Fibroblast of lung (primary cell): Measurements from ENCODE around the gene PRCD. TPM values are rescaled to one million over a fixed set of nuclear protein-coding genes. Genes with fewer than 3 reads are reported as not detected.

Experiments
- DNase-seq, 2 donors: peaks; one replicate each; pipeline versions ENCODE4 v3.0.0 to v3.0.0-alpha.2; 2010; ENCODE audit warnings: low read depth in 2 of 2
- H2AFZ ChIP-seq: 2 replicates; pipeline ENCODE4 v1.5.1; 2012; ENCODE audit warnings: low read length, control low read depth, inconsistent platforms
- H3K27ac ChIP-seq: 2 replicates; pipeline ENCODE4 v1.5.1; 2011; ENCODE audit warnings: low read length, control low read depth; ENCODE audit not compliant: insufficient read depth
- H3K27me3 ChIP-seq: 2 replicates; pipeline ENCODE4 v1.5.1; 2011; ENCODE audit warnings: mild to moderate bottlenecking, low read length; ENCODE audit not compliant: control insufficient read depth, insufficient read depth
- H3K36me3 ChIP-seq: 2 replicates; pipeline ENCODE4 v1.5.1; 2011; ENCODE audit warnings: low read length; ENCODE audit not compliant: control insufficient read depth, insufficient read depth
- H3K4me1 ChIP-seq: 2 replicates; pipeline ENCODE4 v1.5.1; 2011; ENCODE audit warnings: low read length; ENCODE audit not compliant: control insufficient read depth, insufficient read depth; ENCODE audit errors: extremely low read depth
- H3K4me2 ChIP-seq: 2 replicates; pipeline ENCODE4 v1.5.1; 2011; ENCODE audit warnings: low read length, control low read depth; ENCODE audit not compliant: insufficient read depth; ENCODE audit errors: extremely low read depth
- H3K4me3 ChIP-seq, 4 experiments: fragments of 200-600 bp in 1 of 4; sonication (generic) in 1 of 4; replicated peaks in 1 of 4; 2 replicates each; pipeline ENCODE4 v1.5.1; 2011 to 2016; ENCODE audit warnings: low read length in 4 of 4, low read depth in 3 of 4, mild to moderate bottlenecking in 3 of 4, control low read depth in 2 of 4, inconsistent platforms in 1 of 4, mixed read lengths in 1 of 4; ENCODE audit not compliant: insufficient read depth in 1 of 4; ENCODE audit errors: control extremely low read depth in 1 of 4
- H3K79me2 ChIP-seq: 2 replicates; pipeline ENCODE4 v1.5.1; 2012; ENCODE audit warnings: mild to moderate bottlenecking, low read length, inconsistent platforms; ENCODE audit not compliant: control insufficient read depth, insufficient read depth
- H3K9ac ChIP-seq: 2 replicates; pipeline ENCODE4 v1.5.1; 2011; ENCODE audit warnings: mild to moderate bottlenecking, low read length, control low read depth; ENCODE audit not compliant: insufficient read depth
- H3K9me3 ChIP-seq: 2 replicates; pipeline ENCODE4 v1.5.1; 2012; ENCODE audit warnings: low read depth, low read length; ENCODE audit not compliant: control insufficient read depth, insufficient read depth
- H4K20me1 ChIP-seq: 2 replicates; pipeline ENCODE4 v1.5.1; 2011; ENCODE audit warnings: low read length; ENCODE audit not compliant: control insufficient read depth, insufficient read depth; ENCODE audit errors: extremely low read depth
- EZH2 ChIP-seq: IDR thresholded peaks from 2 replicates; pipeline ENCODE4 v1.5.1; 2012; ENCODE audit warnings: low read length, control low read depth, mild to moderate bottlenecking; ENCODE audit errors: missing control alignments
- polyA plus RNA-seq, 2 donors: library from polyadenylated mRNA; depleted of rRNA in 1 of 2; stranded (reverse) in 1 of 2; unstranded in 1 of 2; fragments of >200 nt; gene quantifications; 2 replicates each; pipeline ENCODE4 v1.2.1, GENCODE V29; 2011 to 2012; ENCODE audit warnings: missing spikeins in 1 of 2
- total RNA-seq: library from RNA; depleted of rRNA; stranded (reverse); fragments of >200 nt; gene quantifications from 2 replicates; pipeline ENCODE4 v1.2.1, GENCODE V29; 2014
- TF ChIP-seq, protein P1 (sequence below), 2 donors: IDR thresholded peaks in 1 of 2; conservative IDR thresholded peaks in 1 of 2; 1 replicate in 1 of 2; 2 replicates in 1 of 2; pipeline ENCODE4 v1.5.1; 2011 to 2012; ENCODE audit warnings: low read length in 2 of 2, control low read depth in 1 of 2, inconsistent platforms in 1 of 2, low read depth in 1 of 2, mild to moderate bottlenecking in 1 of 2

Gene PRCD
- total and polyA plus RNA-seq, 2 donors (not counting 1 experiment from before 2014, with no cell fraction given): 0.89 to 4.3 TPM

DNA sequence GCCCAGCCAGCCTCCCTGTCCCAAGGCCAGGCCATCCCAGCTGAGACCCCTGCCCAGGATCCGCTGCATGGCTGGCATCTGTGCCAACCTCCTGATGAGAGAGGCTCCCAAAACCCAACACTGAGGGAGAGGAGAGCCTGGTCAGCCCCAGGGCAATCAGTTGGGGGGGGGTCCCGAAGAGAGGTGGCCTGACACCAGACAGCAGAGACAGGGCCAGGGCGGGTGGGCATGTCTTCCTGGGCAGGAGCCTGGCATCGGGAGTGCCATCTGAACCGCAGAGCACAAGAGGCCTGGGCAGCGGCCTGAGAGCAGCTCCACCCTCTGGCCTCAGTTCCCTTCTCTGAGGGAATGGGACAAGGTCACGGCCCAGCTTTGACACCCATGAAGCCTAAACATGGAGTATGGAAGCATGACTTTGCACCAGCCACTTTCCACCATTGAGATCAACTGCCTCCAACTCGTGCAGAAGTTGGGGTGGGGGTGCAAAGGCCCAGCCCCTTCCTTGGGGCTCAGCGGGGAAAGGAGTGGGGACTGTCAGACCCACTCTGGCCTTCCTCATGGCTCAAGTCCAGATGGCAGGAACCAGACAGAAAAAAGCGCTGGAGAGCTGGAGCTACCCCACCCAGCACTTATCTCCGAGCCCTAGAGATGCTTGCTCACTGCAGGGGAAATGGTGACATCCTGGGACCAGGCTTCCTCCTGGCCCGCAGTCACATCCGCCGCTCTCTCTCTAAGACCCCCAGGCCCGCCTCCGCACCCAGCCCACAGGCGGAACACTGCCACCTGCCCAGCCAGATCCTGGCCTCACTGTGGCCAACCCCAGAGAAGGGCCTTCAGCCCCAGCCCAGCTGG, 48.3 kb upstream of the PRCD start:
- Histone ChIP-seq H3K36me3 (no peaks in the 10 kb centered on the region), H3K79me2 (no peaks in the 10 kb centered on the region), H3K4me1 (peaks cover 8% of the 10 kb centered on the region), H3K9me3 (no peaks in the 10 kb centered on the region), H4K20me1 (no peaks in the 10 kb centered on the region), H3K4me3 (no peak overlapping the region), H3K27ac (no peak overlapping the region), H3K27me3 (no peaks in the 10 kb centered on the region), H3K4me2 (no peak overlapping the region), H3K9ac (no peak overlapping the region), H2AFZ (no peak overlapping the region)
- no peak for DNase-seq
- TF ChIP-seq, protein P1, sequence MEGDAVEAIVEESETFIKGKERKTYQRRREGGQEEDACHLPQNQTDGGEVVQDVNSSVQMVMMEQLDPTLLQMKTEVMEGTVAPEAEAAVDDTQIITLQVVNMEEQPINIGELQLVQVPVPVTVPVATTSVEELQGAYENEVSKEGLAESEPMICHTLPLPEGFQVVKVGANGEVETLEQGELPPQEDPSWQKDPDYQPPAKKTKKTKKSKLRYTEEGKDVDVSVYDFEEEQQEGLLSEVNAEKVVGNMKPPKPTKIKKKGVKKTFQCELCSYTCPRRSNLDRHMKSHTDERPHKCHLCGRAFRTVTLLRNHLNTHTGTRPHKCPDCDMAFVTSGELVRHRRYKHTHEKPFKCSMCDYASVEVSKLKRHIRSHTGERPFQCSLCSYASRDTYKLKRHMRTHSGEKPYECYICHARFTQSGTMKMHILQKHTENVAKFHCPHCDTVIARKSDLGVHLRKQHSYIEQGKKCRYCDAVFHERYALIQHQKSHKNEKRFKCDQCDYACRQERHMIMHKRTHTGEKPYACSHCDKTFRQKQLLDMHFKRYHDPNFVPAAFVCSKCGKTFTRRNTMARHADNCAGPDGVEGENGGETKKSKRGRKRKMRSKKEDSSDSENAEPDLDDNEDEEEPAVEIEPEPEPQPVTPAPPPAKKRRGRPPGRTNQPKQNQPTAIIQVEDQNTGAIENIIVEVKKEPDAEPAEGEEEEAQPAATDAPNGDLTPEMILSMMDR (conservative IDR thresholded peaks at IDR 0.05 in 1 of 2, IDR thresholded peaks at IDR 0.05 in 1 of 2; ENCODE audit: low read depth in 1 of 2, low read length in 2 of 2): no peak

DNA sequence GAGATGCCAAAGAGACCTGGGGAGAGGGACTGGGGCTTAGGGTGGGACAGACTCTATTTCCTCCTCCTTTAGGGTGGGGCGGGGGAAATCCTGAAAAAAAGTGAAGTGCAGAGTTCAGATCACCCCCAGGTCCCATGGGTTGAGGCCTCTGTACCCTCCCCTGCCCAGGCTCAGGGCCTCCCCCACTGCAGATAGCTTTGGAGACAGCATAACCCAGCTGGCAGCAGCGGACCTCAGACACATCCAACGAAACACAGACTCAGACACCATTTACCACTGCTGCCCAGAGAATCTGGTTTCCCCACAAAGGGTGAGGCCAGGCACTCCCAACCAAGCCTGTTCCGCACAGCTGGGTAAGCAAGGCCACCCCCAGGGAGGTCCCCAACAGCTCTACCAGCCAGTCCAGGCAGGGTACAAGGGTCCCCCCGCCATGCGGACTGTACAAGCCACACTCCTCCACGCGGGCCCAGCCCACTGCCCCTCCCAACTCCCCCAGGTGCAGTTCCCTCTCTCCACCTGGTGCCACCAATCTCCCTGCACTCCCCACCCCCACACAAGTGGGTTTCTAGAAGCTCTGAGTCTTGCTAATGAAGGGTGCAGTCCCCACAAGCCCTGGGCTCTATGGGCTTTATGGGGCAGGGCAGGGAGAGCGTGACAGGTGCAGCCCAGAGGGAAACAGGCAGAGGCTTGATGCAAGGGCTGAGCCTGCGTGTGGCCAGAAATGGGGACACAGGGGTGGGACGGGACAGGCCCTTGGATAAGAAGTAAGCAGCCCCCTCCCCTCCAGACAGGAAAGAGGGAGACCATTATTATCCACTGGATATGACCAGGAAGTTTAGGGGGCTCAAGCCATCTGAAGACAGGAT, 47.5 kb upstream of the PRCD start:
- Histone ChIP-seq H3K79me2 (no peaks in the 10 kb centered on the region), H2AFZ (no peak overlapping the region), H3K4me1 (peaks cover 8% of the 10 kb centered on the region), H3K36me3 (no peaks in the 10 kb centered on the region), H4K20me1 (no peaks in the 10 kb centered on the region), H3K9ac (peak overlapping the region; percentile 77), H3K4me2 (peak overlapping the region; percentile 54), H3K9me3 (no peaks in the 10 kb centered on the region), H3K4me3 (no peak overlapping the region), H3K27me3 (no peaks in the 10 kb centered on the region), H3K27ac (peak overlapping the region; percentile 69)
- DNase-seq: no peak
- TF ChIP-seq, protein P1 (conservative IDR thresholded peaks at IDR 0.05 in 1 of 2, IDR thresholded peaks at IDR 0.05 in 1 of 2; ENCODE audit: low read depth in 1 of 2, low read length in 2 of 2): no peak
- no peak for TF ChIP-seq EZH2

DNA sequence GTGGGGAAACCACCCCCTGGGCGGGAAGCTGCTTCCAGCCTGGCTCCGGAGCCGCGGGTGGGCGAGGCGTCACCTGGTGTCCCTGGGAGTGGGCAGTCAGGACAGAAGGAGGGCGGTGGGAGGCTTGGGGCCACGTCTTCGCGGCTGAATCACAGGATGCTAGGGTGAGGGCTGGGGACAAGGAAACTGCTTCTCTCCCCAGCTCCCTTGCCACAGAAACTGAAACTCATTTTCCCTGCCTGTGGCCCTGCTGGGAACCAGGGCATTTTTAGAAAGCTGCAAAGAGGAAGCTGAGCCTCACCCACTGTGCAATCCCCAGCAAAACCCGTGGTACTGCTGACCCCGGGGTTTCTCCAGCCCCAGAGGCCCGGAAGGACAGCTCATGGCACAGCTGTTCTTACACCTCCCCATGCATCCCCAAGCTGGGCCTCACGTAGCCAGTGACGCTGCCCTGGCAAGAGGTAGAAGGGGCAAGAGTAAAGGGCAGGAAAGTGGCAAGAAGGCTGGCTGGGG, 46.8 kb upstream of the PRCD start:
- Histone ChIP-seq H3K36me3 (no peaks in the 10 kb centered on the region), H4K20me1 (no peaks in the 10 kb centered on the region), H3K4me1 (peaks cover 14% of the 10 kb centered on the region), H3K4me3 (peak overlapping the region in 1 of 4 experiments; percentile 11), H3K9me3 (no peaks in the 10 kb centered on the region), H2AFZ (peak overlapping the region; percentile 2), H3K9ac (peak overlapping the region; percentile 77), H3K4me2 (peak overlapping the region; percentile 54), H3K79me2 (no peaks in the 10 kb centered on the region), H3K27ac (peak overlapping the region; percentile 69), H3K27me3 (no peaks in the 10 kb centered on the region)
- peak; percentile 75 to 91 for DNase-seq
- TF ChIP-seq EZH2: no peak
- TF ChIP-seq, protein P1 (conservative IDR thresholded peaks at IDR 0.05 in 1 of 2, IDR thresholded peaks at IDR 0.05 in 1 of 2; ENCODE audit: low read depth in 1 of 2, low read length in 2 of 2): no peak
